Subcutaneous adipose tissue (tissue), 4 donors: Measurements from ENCODE around the gene TREX2. TPM values are rescaled to one million over a fixed set of nuclear protein-coding genes. Genes with fewer than 3 reads are reported as not detected.

Source experiments
- CTCF ChIP-seq: fragments of 450-650 bp; IDR thresholded peaks from one replicate; pipeline ENCODE4 v1.5.1; 2016; ENCODE audit warnings: low read depth, mild to moderate bottlenecking, control low read depth, antibody characterized with exemption, moderate library complexity
- total RNA-seq, 4 donors: library from RNA; depleted of rRNA; stranded (reverse); fragments of >200 nt; gene quantifications; one replicate each; pipeline ENCODE4 v1.1.0, GENCODE V29; 2016

Gene TREX2
- total RNA-seq: 1 to 10 TPM in 3 of 4 donors, not detected in 1; 1.1 to 2.8 (median 2.4) TPM

- no peak for TF ChIP-seq CTCF
Measured at GRCh38 chrX:153445856-153446635, at the start of gene TREX2. TREX2 (minus strand) TSS chrX:153446056; CDS start chrX:153445430, 626 bp downstream.

- TF ChIP-seq CTCF: no peak
Measured at GRCh38 chrX:153495362-153495751, 49.5 kb upstream of the TREX2 start.

- TF ChIP-seq CTCF: no peak
Measured at GRCh38 chrX:153494541-153495361, 48.9 kb upstream of the TREX2 start, which contains the start of gene BGN. BGN (plus strand) TSS chrX:153494980; CDS start chrX:153504632, 9,652 bp downstream.

GRCh38 chrX:153494061-153494460 lies 48.2 kb upstream of the TREX2 start:
- no peak for TF ChIP-seq CTCF

- TF ChIP-seq CTCF: no peak
Measured at GRCh38 chrX:153493085-153493484, 47.2 kb upstream of the TREX2 start.

GRCh38 chrX:153492543-153492942 lies 46.7 kb upstream of the TREX2 start:
- TF ChIP-seq CTCF: no peak

- no peak for TF ChIP-seq CTCF
Measured at GRCh38 chrX:153491918-153492317, 46.1 kb upstream of the TREX2 start.
